ENCODE results near the gene RAB24. TPM values are rescaled to one million over a fixed set of nuclear protein-coding genes. Genes with fewer than 3 reads are reported as not detected.
"Not testable (repeated sequence)": the region's sequence is repeated elsewhere in the genome, so short reads cannot be mapped to it uniquely, and the experiment has no call there.

The RAB24 gene
- 10 to 100 TPM; 33.7 to 70.7 (median 59.7) TPM for polyA plus RNA-seq

- H3K27ac ChIP-seq (ENCODE audit: low read depth, low read length): no peak within 1 kb of the TSS
- WGBS, 3 donors: 0% methylated on average over 85 to 100 of the region's 100 CpGs
These were observed at the start of gene RAB24, which contains the start of gene PRELID1 for GRCh38 chr5:177303121-177303924. TSS of gene RAB24 (minus strand) at chr5:177303719. CDS start at chr5:177303288, 431 bp downstream. TSS of gene PRELID1 (plus strand) at chr5:177303799. CDS start at chr5:177303986, 187 bp downstream.

- no peak overlapping the region for H3K27ac ChIP-seq (ENCODE audit: low read depth, low read length)
- WGBS, 3 donors: 56 to 78% (median 68%) methylated on average over 3 to 5 of the region's 5 CpGs
These were observed 49.6 kb upstream of the RAB24 start for GRCh38 chr5:177353093-177353492.

- 6 to 8% (median 7%) methylated on average over 55 of the region's 55 CpGs for WGBS, 3 donors
- H3K27ac ChIP-seq (ENCODE audit: low read depth, low read length): peak within 1 kb of the TSS; percentile 96
These were observed 48.1 kb upstream of the RAB24 start, which contains the start of gene LMAN2 for GRCh38 chr5:177351392-177352329. TSS of gene LMAN2 (minus strand) at chr5:177351668. CDS start at chr5:177351647, 21 bp downstream.

- peak overlapping the region; percentile 96 for H3K27ac ChIP-seq (ENCODE audit: low read depth, low read length)
- 6 to 14% (median 12%) methylated on average over 19 of the region's 19 CpGs for WGBS, 3 donors
These were observed 47.4 kb upstream of the RAB24 start for GRCh38 chr5:177350776-177351391.

- 51 to 88% (median 86%) methylated on average over 5 of the region's 5 CpGs for WGBS, 3 donors
- no peak overlapping the region for H3K27ac ChIP-seq (ENCODE audit: low read depth, low read length)
These were observed 46.2 kb upstream of the RAB24 start for GRCh38 chr5:177349762-177350161.

GRCh38 chr5:177349362-177349647 lies 45.8 kb upstream of the RAB24 start:
- WGBS, 3 donors: 40 to 69% (median 69%) methylated on average over 3 of the region's 3 CpGs
- H3K27ac ChIP-seq (ENCODE audit: low read depth, low read length): no peak overlapping the region

- 72 to 86% (median 84%) methylated on average over 4 of the region's 4 CpGs for WGBS, 3 donors
- H3K27ac ChIP-seq (ENCODE audit: low read depth, low read length): no peak overlapping the region
These were observed 44.2 kb upstream of the RAB24 start for GRCh38 chr5:177347699-177348098.

- 44 to 83% (median 77%) methylated on average over 4 of the region's 4 CpGs for WGBS, 3 donors
- no peak overlapping the region for H3K27ac ChIP-seq (ENCODE audit: low read depth, low read length)
These were observed 43.3 kb upstream of the RAB24 start for GRCh38 chr5:177346820-177347219.

- no peak overlapping the region for H3K27ac ChIP-seq (ENCODE audit: low read depth, low read length)
- WGBS, 3 donors: 92 to 98% (median 97%) methylated on average over 5 to 6 of the region's 6 CpGs
These were observed 41.4 kb upstream of the RAB24 start for GRCh38 chr5:177344891-177345290.

- 93 to 96% (median 93%) methylated on average over 6 of the region's 6 CpGs for WGBS, 3 donors
- no peak overlapping the region for H3K27ac ChIP-seq (ENCODE audit: low read depth, low read length)
These were observed 40.3 kb upstream of the RAB24 start for GRCh38 chr5:177343777-177344176.

GRCh38 chr5:177343000-177343399 lies 39.5 kb upstream of the RAB24 start:
- 93 to 96% (median 94%) methylated on average over 14 of the region's 14 CpGs for WGBS, 3 donors
- H3K27ac ChIP-seq (ENCODE audit: low read depth, low read length): not testable (repeated sequence)

GRCh38 chr5:177339107-177339638 lies 35.7 kb upstream of the RAB24 start:
- no peak overlapping the region for H3K27ac ChIP-seq (ENCODE audit: low read depth, low read length)
- WGBS, 3 donors: 56 to 71% (median 65%) methylated on average over 11 of the region's 11 CpGs

GRCh38 chr5:177338251-177339106 lies 35.0 kb upstream of the RAB24 start:
- H3K27ac ChIP-seq (ENCODE audit: low read depth, low read length): no peak overlapping the region
- 78 to 86% (median 80%) methylated on average over 22 of the region's 22 CpGs for WGBS, 3 donors

GRCh38 chr5:177336603-177337494 lies 33.3 kb upstream of the RAB24 start:
- WGBS, 3 donors: 85 to 93% (median 92%) methylated on average over 34 to 36 of the region's 36 CpGs
- no peak overlapping the region for H3K27ac ChIP-seq (ENCODE audit: low read depth, low read length)

- H3K27ac ChIP-seq (ENCODE audit: low read depth, low read length): no peak overlapping the region
- WGBS, 3 donors: 62 to 69% (median 68%) methylated on average over 12 of the region's 12 CpGs
These were observed 32.6 kb upstream of the RAB24 start for GRCh38 chr5:177336112-177336511.

- 89 to 94% (median 93%) methylated on average over 7 of the region's 7 CpGs for WGBS, 3 donors
- no peak overlapping the region for H3K27ac ChIP-seq (ENCODE audit: low read depth, low read length)
These were observed 32.2 kb upstream of the RAB24 start for GRCh38 chr5:177335701-177336065.

Data from adipose tissue (tissue), 3 donors.